SK-N-SH (cell line): ENCODE results near the gene ZSCAN9.

Experiments
- CTCF ChIP-seq: fragments of 200-600 bp; sonication (generic); IDR thresholded peaks from 2 replicates; pipeline ENCODE4 v1.6.1; 2017; ENCODE audit warnings: antibody characterized with exemption, mild to moderate bottlenecking, moderate library complexity
- EP300 ChIP-seq, 2 experiments: IDR thresholded peaks; 2 replicates each; pipeline versions ENCODE4 v1.4.0 to v1.6.1; 2012; ENCODE audit warnings: borderline replicate concordance in 1 of 2, low read depth in 1 of 2, low read length in 1 of 2
- EZH2phosphoT487 ChIP-seq: fragments of 200-600 bp; sonication (generic); IDR thresholded peaks from 2 replicates; pipeline ENCODE4 v1.6.1; 2017; ENCODE audit warnings: low read depth, mixed run types, mild to moderate bottlenecking, antibody characterized with exemption, moderate library complexity, borderline replicate concordance

- TF ChIP-seq CTCF (no peak), EZH2phosphoT487 (no peak), EP300 (IDR thresholded peaks at IDR 0.05; ENCODE audit: borderline replicate concordance in 1 of 2, low read depth in 1 of 2, low read length in 1 of 2) (no peak)
Measured at GRCh38 chr6:28206928-28207509, 18.1 kb upstream of the ZSCAN9 start.
